ENCODE data around the gene TIMELESS.

- TF ChIP-seq POLR2A (IDR thresholded peaks at IDR 0.05) (no peak), CTCF (IDR thresholded peaks at IDR 0.05) (no peak), POLR2AphosphoS5 (IDR thresholded peaks at IDR 0.05) (no peak)
These were observed 56.9 kb downstream of the TIMELESS start for GRCh38 chr12:56392331-56392730.

All from suprapubic skin (tissue), 4 donors.